ENCODE measurements around the gene RHOB.

The RHOB gene

DNA sequence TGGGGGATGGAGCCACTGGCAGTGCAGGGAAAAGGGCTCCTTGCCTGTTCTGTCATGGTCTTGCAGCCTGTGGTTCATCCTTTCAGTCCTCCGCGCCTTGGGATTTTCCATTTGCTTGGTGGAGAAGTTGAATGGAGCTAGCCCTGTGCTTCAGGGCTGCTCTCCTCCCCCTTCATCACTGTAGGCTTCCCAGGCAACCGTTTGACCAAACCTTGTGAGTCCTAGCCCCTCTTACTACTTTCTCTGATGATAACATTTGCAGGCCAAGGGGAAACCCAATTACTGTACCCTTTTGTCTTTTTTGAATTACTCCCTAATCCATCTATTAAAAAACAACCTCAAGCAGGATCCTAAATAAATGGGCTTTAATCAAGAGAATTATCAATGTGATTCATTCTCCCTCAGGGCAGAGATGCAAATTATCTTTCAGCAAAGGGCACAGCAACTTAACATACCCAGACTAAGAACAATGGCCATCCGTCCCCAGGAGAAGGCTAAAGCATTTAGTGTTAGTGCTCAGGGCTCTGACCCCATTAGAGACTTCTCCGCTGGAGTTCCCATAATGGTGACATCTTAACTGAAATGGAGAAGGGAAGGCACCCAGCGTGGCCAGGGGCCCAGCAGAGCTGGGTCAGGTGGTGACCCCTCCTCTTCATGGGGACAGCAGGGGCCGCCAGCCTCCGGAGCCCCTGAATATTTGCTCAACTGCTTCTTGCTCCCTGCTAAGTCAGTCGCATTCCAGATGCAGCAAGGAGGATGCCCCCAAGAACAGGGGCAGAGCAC is 40.7 kb downstream of the RHOB start:
- Histone ChIP-seq H3K4me1 (ENCODE audit: control insufficient read depth, low read length) (no peaks in the 10 kb centered on the region), H3K27ac (ENCODE audit: low read depth, low read length) (no peak overlapping the region), H3K4me3 (ENCODE audit: low read length) (no peak overlapping the region), H3K79me2 (ENCODE audit: control insufficient read depth, low read length) (no peaks in the 10 kb centered on the region), H4K20me1 (ENCODE audit: control insufficient read depth, insufficient read depth, low read depth, low read length) (no peaks in the 10 kb centered on the region), H3K27me3 (ENCODE audit: control insufficient read depth, low read length) (peaks cover 6% of the 10 kb centered on the region), H3K9me3 (ENCODE audit: control insufficient read depth, insufficient read depth, low read length) (no peaks in the 10 kb centered on the region), H3K4me2 (ENCODE audit: low read length) (no peak overlapping the region), H3F3A (ENCODE audit: control insufficient read depth, insufficient read depth) (no peaks in the 10 kb centered on the region), H3K9me2 (replicated peaks; ENCODE audit: control insufficient read depth, low read length) (no peaks in the 10 kb centered on the region), H3K36me3 (ENCODE audit: control insufficient read depth, low read length) (no peaks in the 10 kb centered on the region)
- TF ChIP-seq, protein P1, sequence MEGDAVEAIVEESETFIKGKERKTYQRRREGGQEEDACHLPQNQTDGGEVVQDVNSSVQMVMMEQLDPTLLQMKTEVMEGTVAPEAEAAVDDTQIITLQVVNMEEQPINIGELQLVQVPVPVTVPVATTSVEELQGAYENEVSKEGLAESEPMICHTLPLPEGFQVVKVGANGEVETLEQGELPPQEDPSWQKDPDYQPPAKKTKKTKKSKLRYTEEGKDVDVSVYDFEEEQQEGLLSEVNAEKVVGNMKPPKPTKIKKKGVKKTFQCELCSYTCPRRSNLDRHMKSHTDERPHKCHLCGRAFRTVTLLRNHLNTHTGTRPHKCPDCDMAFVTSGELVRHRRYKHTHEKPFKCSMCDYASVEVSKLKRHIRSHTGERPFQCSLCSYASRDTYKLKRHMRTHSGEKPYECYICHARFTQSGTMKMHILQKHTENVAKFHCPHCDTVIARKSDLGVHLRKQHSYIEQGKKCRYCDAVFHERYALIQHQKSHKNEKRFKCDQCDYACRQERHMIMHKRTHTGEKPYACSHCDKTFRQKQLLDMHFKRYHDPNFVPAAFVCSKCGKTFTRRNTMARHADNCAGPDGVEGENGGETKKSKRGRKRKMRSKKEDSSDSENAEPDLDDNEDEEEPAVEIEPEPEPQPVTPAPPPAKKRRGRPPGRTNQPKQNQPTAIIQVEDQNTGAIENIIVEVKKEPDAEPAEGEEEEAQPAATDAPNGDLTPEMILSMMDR (IDR thresholded peaks at IDR 0.05; ENCODE audit: low read depth, low read length, poor library complexity, severe bottlenecking), result no peak
- TF ChIP-seq EZH2phosphoT487 (IDR thresholded peaks at IDR 0.05; ENCODE audit: borderline replicate concordance, low read length), result no peak

DNA sequence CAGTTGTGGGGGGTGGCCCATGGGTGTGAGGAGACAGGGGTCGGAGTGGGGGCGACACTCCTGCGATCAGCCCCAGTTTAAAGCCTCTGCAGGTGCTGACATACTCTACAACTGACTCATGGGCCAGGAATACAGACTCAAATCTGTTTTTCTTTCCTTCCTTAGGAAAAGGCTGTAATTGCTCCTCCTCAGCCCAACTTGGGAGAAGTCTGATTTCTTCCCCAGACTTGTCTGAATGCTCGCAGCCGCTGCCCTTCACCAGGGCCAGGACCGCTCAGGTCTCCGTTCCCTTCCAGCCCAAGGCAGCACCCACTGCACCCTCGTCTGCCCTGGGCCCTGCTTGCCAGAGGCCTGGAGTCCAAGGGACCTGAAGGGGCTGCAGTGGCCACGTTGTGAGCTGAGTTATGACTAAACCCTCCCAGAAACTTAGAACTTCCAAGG is 41.3 kb downstream of the RHOB start:
- TF ChIP-seq, protein P1 (IDR thresholded peaks at IDR 0.05; ENCODE audit: low read depth, low read length, poor library complexity, severe bottlenecking), result no peak
- no peak for TF ChIP-seq EZH2phosphoT487 (IDR thresholded peaks at IDR 0.05; ENCODE audit: borderline replicate concordance, low read length)
- Histone ChIP-seq H3K9me3 (ENCODE audit: control insufficient read depth, insufficient read depth, low read length) (no peaks in the 10 kb centered on the region), H3K27ac (ENCODE audit: low read depth, low read length) (no peak overlapping the region), H3F3A (ENCODE audit: control insufficient read depth, insufficient read depth) (no peaks in the 10 kb centered on the region), H3K4me2 (ENCODE audit: low read length) (no peak overlapping the region), H3K36me3 (ENCODE audit: control insufficient read depth, low read length) (no peaks in the 10 kb centered on the region), H4K20me1 (ENCODE audit: control insufficient read depth, insufficient read depth, low read depth, low read length) (no peaks in the 10 kb centered on the region), H3K79me2 (ENCODE audit: control insufficient read depth, low read length) (no peaks in the 10 kb centered on the region), H3K4me1 (ENCODE audit: control insufficient read depth, low read length) (no peaks in the 10 kb centered on the region), H3K9me2 (replicated peaks; ENCODE audit: control insufficient read depth, low read length) (no peaks in the 10 kb centered on the region), H3K27me3 (ENCODE audit: control insufficient read depth, low read length) (peaks cover 6% of the 10 kb centered on the region), H3K4me3 (ENCODE audit: low read length) (no peak overlapping the region)

DNA sequence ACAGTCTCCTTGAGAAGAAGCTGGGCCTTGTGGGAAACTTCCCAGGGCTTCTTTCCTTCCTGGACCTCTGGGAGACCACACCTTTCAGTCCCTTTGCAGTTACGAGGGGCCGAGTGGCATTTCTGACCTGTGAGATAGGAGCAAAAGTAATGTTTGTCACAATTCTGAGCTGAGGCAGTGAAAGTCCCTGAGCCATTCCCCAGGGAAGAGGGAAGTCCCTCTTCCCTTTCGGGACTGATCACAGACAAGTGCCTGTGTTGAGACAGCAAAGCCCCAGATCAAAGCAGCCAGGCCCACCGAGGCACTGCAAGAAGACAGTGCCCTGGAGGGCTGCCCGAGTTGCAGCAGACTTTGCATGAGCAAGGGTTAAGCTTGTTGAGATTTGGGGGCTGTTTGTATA is 41.9 kb downstream of the RHOB start:
- no peak overlapping the region for H3K4me2 ChIP-seq (ENCODE audit: low read length)
- TF ChIP-seq, protein P1 (IDR thresholded peaks at IDR 0.05; ENCODE audit: low read depth, low read length, poor library complexity, severe bottlenecking), result no peak
- TF ChIP-seq EZH2phosphoT487 (IDR thresholded peaks at IDR 0.05; ENCODE audit: borderline replicate concordance, low read length), result no peak

More for the DNA sequence above, 41.9 kb downstream of the RHOB start:
- Histone ChIP-seq H3K4me1 (ENCODE audit: control insufficient read depth, low read length) (no peaks in the 10 kb centered on the region), H3K4me3 (ENCODE audit: low read length) (no peak overlapping the region), H4K20me1 (ENCODE audit: control insufficient read depth, insufficient read depth, low read depth, low read length) (no peaks in the 10 kb centered on the region), H3K9me3 (ENCODE audit: control insufficient read depth, insufficient read depth, low read length) (no peaks in the 10 kb centered on the region), H3K79me2 (ENCODE audit: control insufficient read depth, low read length) (no peaks in the 10 kb centered on the region), H3K27me3 (ENCODE audit: control insufficient read depth, low read length) (peaks cover 6% of the 10 kb centered on the region), H3K9me2 (replicated peaks; ENCODE audit: control insufficient read depth, low read length) (no peaks in the 10 kb centered on the region), H3K27ac (ENCODE audit: low read depth, low read length) (no peak overlapping the region), H3F3A (ENCODE audit: control insufficient read depth, insufficient read depth) (no peaks in the 10 kb centered on the region), H3K36me3 (ENCODE audit: control insufficient read depth, low read length) (no peaks in the 10 kb centered on the region)
